H1 (cell line): ENCODE measurements around the gene DIAPH2. TPM values are rescaled to one million over a fixed set of nuclear protein-coding genes. Genes with fewer than 3 reads are reported as not detected.

Experiments
- CTCF ChIA-PET: fragments of 300-600 bp; sonication (Branson Sonifier 250); formaldehyde crosslinking; loops from one replicate; lab custom pipeline; 2021; ENCODE audit not compliant: partially characterized antibody; lab: Charles Lee
- POLR2A ChIA-PET: fragments of 300-600 bp; sonication (Branson Sonifier 250); formaldehyde crosslinking; loops from one replicate; lab custom pipeline; 2021; ENCODE audit warnings: inconsistent platforms; ENCODE audit not compliant: partially characterized antibody; lab: Charles Lee
- DNase-seq, 2 experiments: peaks; one replicate each; pipeline versions ENCODE4 v3.0.0 to v3.0.0-alpha.2; 2010 to 2022; ENCODE audit warnings: low spot score in 2 of 2, low read depth in 1 of 2, mixed read lengths in 1 of 2
- FAIRE-seq: peaks from 2 replicates; lab custom pipeline; 2011; peaks lifted over from hg19 to GRCh38; lab: Jason Lieb, UNC
- H2AFZ ChIP-seq: 2 replicates; pipeline ENCODE4 v1.8.1; 2012; ENCODE audit warnings: low read length, inconsistent platforms
- H2AK5ac ChIP-seq: 2 replicates; pipeline ENCODE4 v1.6.1; 2013; ENCODE audit warnings: low read depth, low read length
- H2BK120ac ChIP-seq: replicated peaks from 2 replicates; pipeline ENCODE3; 2013; ENCODE audit warnings: low read depth, low read length, inconsistent platforms
- H2BK12ac ChIP-seq: 2 replicates; pipeline ENCODE4 v1.6.1; 2013; ENCODE audit warnings: low read depth, low read length
- H2BK15ac ChIP-seq: 2 replicates; pipeline ENCODE4 v1.6.1; 2013; ENCODE audit warnings: low read length
- H2BK20ac ChIP-seq: 2 replicates; pipeline ENCODE4 v1.6.1; 2013; ENCODE audit warnings: low read length
- H2BK5ac ChIP-seq: 2 replicates; pipeline ENCODE4 v1.6.1; 2013; ENCODE audit warnings: low read depth, low read length
- H3K14ac ChIP-seq: 2 replicates; pipeline ENCODE4 v1.6.1; 2013; ENCODE audit warnings: inconsistent platforms; ENCODE audit not compliant: insufficient read length
- H3K18ac ChIP-seq: 2 replicates; pipeline ENCODE4 v1.6.1; 2013; ENCODE audit warnings: low read length; ENCODE audit errors: extremely low read depth
- H3K23ac ChIP-seq: 2 replicates; pipeline ENCODE4 v1.6.1; 2013; ENCODE audit warnings: inconsistent platforms; ENCODE audit not compliant: insufficient read length
- H3K23me2 ChIP-seq: 2 replicates; pipeline ENCODE4 v1.6.1; 2013; ENCODE audit warnings: low read depth, low read length
- H3K27ac ChIP-seq: 2 replicates; pipeline ENCODE4 v1.6.1; 2011; ENCODE audit warnings: low read depth, low read length, inconsistent platforms
- H3K27me3 ChIP-seq, 4 experiments: replicated peaks in 1 of 4; 1 replicate in 1 of 4; 2 replicates in 3 of 4; pipeline versions ENCODE4 v1.6.1 to v1.8.1; 2011 to 2013; ENCODE audit warnings: low read length in 3 of 4, mild to moderate bottlenecking in 3 of 4, inconsistent platforms in 2 of 4, mixed read lengths in 2 of 4, moderate library complexity in 1 of 4; ENCODE audit not compliant: control insufficient read depth in 3 of 4, insufficient read depth in 3 of 4; ENCODE audit errors: extremely low read depth in 1 of 4
- H3K36me3 ChIP-seq, 4 experiments: 2 replicates each; pipeline versions ENCODE4 v1.6.1 to v1.8.1; 2011 to 2013; ENCODE audit warnings: mild to moderate bottlenecking in 4 of 4, low read length in 3 of 4, moderate library complexity in 2 of 4, control low read depth in 1 of 4, inconsistent platforms in 1 of 4; ENCODE audit not compliant: insufficient read depth in 4 of 4, control insufficient read depth in 2 of 4
- H3K4ac ChIP-seq: replicated peaks from 2 replicates; pipeline ENCODE3; 2013; ENCODE audit warnings: low read length, low read depth, mixed read lengths, inconsistent platforms; ENCODE audit not compliant: insufficient read length
- H3K4me1 ChIP-seq, 4 experiments: replicated peaks in 1 of 4; 1 replicate in 1 of 4; 2 replicates in 3 of 4; pipeline versions ENCODE4 v1.6.1 to v1.8.1; 2011 to 2013; ENCODE audit warnings: low read length in 3 of 4, inconsistent platforms in 2 of 4, mixed read lengths in 1 of 4; ENCODE audit not compliant: insufficient read depth in 4 of 4, control insufficient read depth in 3 of 4
- H3K4me2 ChIP-seq, 2 experiments: 2 replicates each; pipeline versions ENCODE4 v1.6.1 to v1.8.1; 2011 to 2013; ENCODE audit warnings: low read depth in 2 of 2, low read length in 2 of 2, control low read depth in 1 of 2, inconsistent platforms in 1 of 2, mild to moderate bottlenecking in 1 of 2; ENCODE audit not compliant: insufficient read depth in 1 of 2
- H3K4me3 ChIP-seq, 4 experiments: fragments of 200-600, 300-600 bp in 1 of 4; sonication (generic), shearing (Covaris generic), sonication (Bioruptor Twin) in 1 of 4; 2 replicates each; pipeline versions ENCODE4 v1.5.1 to v1.8.1; 2011 to 2016; ENCODE audit warnings: low read length in 4 of 4, low read depth in 3 of 4, control low read depth in 2 of 4, inconsistent platforms in 2 of 4, mild to moderate bottlenecking in 2 of 4, mixed read lengths in 1 of 4, moderate library complexity in 1 of 4; ENCODE audit not compliant: insufficient read depth in 2 of 4; ENCODE audit errors: extremely low read depth in 1 of 4
- H3K56ac ChIP-seq: replicated peaks from 2 replicates; pipeline ENCODE3; 2013; ENCODE audit warnings: low read depth, mild to moderate bottlenecking, mixed read lengths, low read length, inconsistent platforms; ENCODE audit not compliant: insufficient read length
- H3K79me1 ChIP-seq: 2 replicates; pipeline ENCODE4 v1.6.1; 2013; ENCODE audit warnings: low read depth, low read length, control low read depth
- H3K79me2 ChIP-seq, 2 experiments: 2 replicates each; pipeline versions ENCODE4 v1.6.1 to v1.8.1; 2012 to 2013; ENCODE audit warnings: low read length in 2 of 2, mild to moderate bottlenecking in 2 of 2, inconsistent platforms in 1 of 2; ENCODE audit not compliant: insufficient read depth in 2 of 2, control insufficient read depth in 1 of 2
- H3K9ac ChIP-seq, 4 experiments: replicated peaks in 1 of 4; 1 replicate in 1 of 4; 2 replicates in 3 of 4; pipeline versions ENCODE4 v1.6.1 to v1.8.1; 2011 to 2013; ENCODE audit warnings: low read depth in 3 of 4, low read length in 3 of 4, control low read depth in 2 of 4, mild to moderate bottlenecking in 2 of 4, moderate library complexity in 2 of 4, inconsistent platforms in 1 of 4; ENCODE audit errors: extremely low read depth in 1 of 4
- H3K9me3 ChIP-seq, 2 experiments: 2 replicates each; pipeline versions ENCODE4 v1.6.1 to v1.8.1; 2012 to 2013; ENCODE audit warnings: mild to moderate bottlenecking in 2 of 2, moderate library complexity in 2 of 2, control low read depth in 1 of 2, inconsistent platforms in 1 of 2, low read depth in 1 of 2, low read length in 1 of 2, mixed read lengths in 1 of 2; ENCODE audit not compliant: insufficient read depth in 2 of 2
- H4K20me1 ChIP-seq, 2 experiments: replicated peaks in 1 of 2; 2 replicates each; pipeline versions ENCODE3 to v1.8.1; 2011 to 2013; ENCODE audit warnings: inconsistent platforms in 2 of 2, low read length in 2 of 2, mild to moderate bottlenecking in 1 of 2; ENCODE audit not compliant: insufficient read depth in 2 of 2, control insufficient read depth in 1 of 2
- H4K5ac ChIP-seq: 2 replicates; pipeline ENCODE4 v1.6.1; 2013; ENCODE audit warnings: low read length, low read depth, mixed read lengths, inconsistent platforms; ENCODE audit not compliant: insufficient read length
- H4K8ac ChIP-seq: 2 replicates; pipeline ENCODE4 v1.8.0; 2013; ENCODE audit warnings: mild to moderate bottlenecking, moderate library complexity, low read length, inconsistent platforms; ENCODE audit not compliant: insufficient read depth; ENCODE audit errors: extremely low read depth
- H4K91ac ChIP-seq: replicated peaks from 2 replicates; pipeline ENCODE3; 2013; ENCODE audit warnings: low read length, mixed read lengths, inconsistent platforms; ENCODE audit not compliant: insufficient read length
- BACH1 ChIP-seq: IDR thresholded peaks from 2 replicates; pipeline ENCODE4 v1.6.1; 2012; ENCODE audit warnings: low read length, improper control_type of control experiment
- BRCA1 ChIP-seq: IDR thresholded peaks from 2 replicates; pipeline ENCODE4 v1.6.1; 2012; ENCODE audit warnings: low read depth, low read length, improper control_type of control experiment
- CBX5 ChIP-seq: fragments of 300-800, 300-1000 bp; sonication (generic); IDR thresholded peaks from 2 replicates; pipeline ENCODE4 v1.7.1; 2016; ENCODE audit warnings: antibody characterized with exemption, low read length, low read depth
- CTBP2 ChIP-seq: IDR thresholded peaks from 2 replicates; pipeline ENCODE4 v1.7.0; 2011; ENCODE audit warnings: borderline replicate concordance, mild to moderate bottlenecking, moderate library complexity, mixed read lengths, low read length; ENCODE audit not compliant: insufficient read depth, insufficient read length
- EGR1 ChIP-seq: IDR thresholded peaks from 2 replicates; pipeline ENCODE4 v1.6.1; 2011; ENCODE audit warnings: low read depth, low read length, borderline replicate concordance
- GTF2F1 ChIP-seq: IDR thresholded peaks from 2 replicates; pipeline ENCODE4 v1.6.1; 2012; ENCODE audit warnings: low read depth, low read length, improper control_type of control experiment, borderline replicate concordance
- JUND ChIP-seq: IDR thresholded peaks from 2 replicates; pipeline ENCODE4 v1.6.1; 2011; ENCODE audit warnings: mild to moderate bottlenecking, improper control_type of control experiment, low read length
- KDM5A ChIP-seq: fragments of 200-600 bp; IDR thresholded peaks from 2 replicates; pipeline ENCODE4 v1.7.1; 2012; ENCODE audit warnings: mild to moderate bottlenecking, low read length, inconsistent platforms, mixed read lengths
- NRF1 ChIP-seq: IDR thresholded peaks from 2 replicates; pipeline ENCODE4 v1.6.1; 2011; ENCODE audit warnings: mild to moderate bottlenecking, low read depth, low read length, improper control_type of control experiment
- RNF2 ChIP-seq: fragments of 200-900, 300-1000 bp; sonication (generic); IDR thresholded peaks from 2 replicates; pipeline ENCODE4 v1.7.1; 2016; ENCODE audit warnings: borderline replicate concordance, low read depth, mild to moderate bottlenecking, antibody characterized with exemption, low read length; ENCODE audit not compliant: poor library complexity, severe bottlenecking; ENCODE audit errors: missing control alignments
- SP2 ChIP-seq: IDR thresholded peaks from 2 replicates; pipeline ENCODE4 v1.6.1; 2012; ENCODE audit warnings: mild to moderate bottlenecking, low read length, inconsistent platforms
- SP4 ChIP-seq: IDR thresholded peaks from 2 replicates; pipeline ENCODE4 v1.6.1; 2012; ENCODE audit warnings: low read length, inconsistent platforms
- WGBS, 2 experiments: shearing (Covaris generic) in 1 of 2; methylation state at CpG; one replicate each; pipeline versions ENCODE4 v1.1.6 to v1.1.7; 2013 to 2015; ENCODE audit warnings: low lambda C conversion rate in 2 of 2, mixed read lengths in 2 of 2, inconsistent platforms in 1 of 2, low coverage in 1 of 2, missing lambda C conversion rate in 1 of 2; ENCODE audit not compliant: insufficient replicate concordance in 2 of 2, insufficient coverage in 1 of 2, insufficient read length in 1 of 2; ENCODE audit errors: extremely low coverage in 1 of 2, missing lambda C conversion rate in 1 of 2; 5-methylcytosine and 5-hydroxymethylcytosine counted together
- polyA plus RNA-seq, 7 experiments: library from polyadenylated mRNA; depleted of rRNA in 3 of 7; stranded (reverse) in 5 of 7; unstranded in 2 of 7; fragments of >200 nt in 5 of 7; fragments of 200-250 nt in 2 of 7; gene quantifications; 1 replicate in 5 of 7; 2 replicates in 1 of 7; 4 replicates in 1 of 7; pipeline versions ENCODE4 v1.2.1 to v1.2.3, GENCODE V29; 2011 to 2013; ENCODE audit warnings: missing spikeins in 2 of 7, mixed read lengths in 2 of 7
- total RNA-seq: library from RNA; stranded (reverse); fragmentation: NEBNext Ultra II Directional; extraction: Animal tissue kit (Norgen Biotek cat#: 25700); gene quantifications from 2 replicates; pipeline ENCODE4 v1.2.1, GENCODE V29; 2021

The DIAPH2 gene
- total and polyA plus RNA-seq, 2 of the 8 experiments (the other 6 are each of a cell fraction or from before 2014, with no cell fraction given) = 4.4 to 24.3 TPM

DNA sequence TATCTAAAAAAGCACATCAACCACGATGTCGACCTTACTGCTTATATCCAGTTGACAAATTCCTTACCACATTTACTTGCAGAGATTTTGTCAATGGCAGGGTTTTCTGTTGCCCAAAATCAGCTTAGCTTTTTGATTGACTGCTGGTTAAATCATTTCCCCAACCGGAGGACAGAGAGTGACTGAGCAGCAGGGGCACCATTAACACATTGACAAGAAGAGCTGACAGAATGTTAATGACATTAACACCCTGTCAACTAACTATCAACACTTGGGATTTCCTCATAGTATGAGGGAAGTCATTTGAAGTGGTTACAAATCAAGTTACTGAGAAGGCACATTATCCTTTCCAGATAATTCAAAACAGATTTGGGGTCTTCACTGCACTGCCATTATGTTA is 567.5 kb downstream of the DIAPH2 start:
- H3K27ac ChIP-seq = no peak overlapping the region
- H3K4me3 ChIP-seq = no peak overlapping the region
- TF ChIP-seq CTBP2 (no peak), KDM5A (no peak), RNF2 (no peak), SP4 (no peak), BRCA1 (no peak), GTF2F1 (no peak), SP2 (no peak), BACH1 (no peak), JUND (no peak), NRF1 (no peak), EGR1 (no peak), CBX5 (no peak)
- H2BK15ac ChIP-seq = no peak overlapping the region
- no peak overlapping the region for H2AFZ ChIP-seq
- no peak overlapping the region for H4K5ac ChIP-seq
- H4K91ac ChIP-seq = no peak overlapping the region
- 87% methylated on average over 3 of the region's 3 CpGs; no CpG with 5 or more reads in 1 of the 2 experiments for WGBS, 2 experiments
- no peak overlapping the region for H2BK120ac ChIP-seq
- no peak overlapping the region for H3K23ac ChIP-seq
- no peak overlapping the region for H3K4ac ChIP-seq
- H3K9me3 ChIP-seq = no peaks in the 10 kb centered on the region
- H2AK5ac ChIP-seq = no peak overlapping the region
- no peaks in the 10 kb centered on the region for H3K4me1 ChIP-seq
- no peaks in the 10 kb centered on the region for H3K27me3 ChIP-seq
- no peaks in the 10 kb centered on the region for H4K20me1 ChIP-seq
- H3K36me3 ChIP-seq = no peaks in the 10 kb centered on the region
- H3K79me2 ChIP-seq = no peaks in the 10 kb centered on the region
- DNase-seq = no peak
- no peak overlapping the region for H3K18ac ChIP-seq
- ChIA-PET POLR2A (interaction anchor here (1.1 kb wide), 1 partner anchor 59 kb away, joined by 4 read pairs; no protein-coding TSS in a partner anchor), CTCF (no interaction called here)
- H3K23me2 ChIP-seq = no peaks in the 10 kb centered on the region
- no peak overlapping the region for H2BK12ac ChIP-seq
- no peak overlapping the region for H3K14ac ChIP-seq
- H2BK5ac ChIP-seq = no peak overlapping the region
- H3K4me2 ChIP-seq = no peak overlapping the region
- H2BK20ac ChIP-seq = no peak overlapping the region
- no peak overlapping the region for H3K56ac ChIP-seq
- no peak for FAIRE-seq
- no peaks in the 10 kb centered on the region for H3K79me1 ChIP-seq
- no peak overlapping the region for H4K8ac ChIP-seq
- H3K9ac ChIP-seq = no peak overlapping the region
